Loucy (cell line): Measurements from ENCODE around the gene MAN2A2.

Experiments used
- H2AFZ ChIP-seq: fragments of 200-600 bp; sonication (generic); 2 replicates; pipeline ENCODE4 v1.6.0; 2016; ENCODE audit warnings: antibody characterized with exemption, mild to moderate bottlenecking, low read length, moderate library complexity
- H3F3A ChIP-seq: fragments of 200-600 bp; 2 replicates; pipeline ENCODE4 v1.6.0; 2016; ENCODE audit warnings: antibody characterized with exemption, low read depth, mild to moderate bottlenecking
- H3K27me3 ChIP-seq: fragments of 200-600 bp; sonication (generic); 2 replicates; pipeline ENCODE4 v1.6.1; 2014; ENCODE audit warnings: low read length, mild to moderate bottlenecking; ENCODE audit not compliant: insufficient read depth, poor library complexity, severe bottlenecking
- H3K36me3 ChIP-seq: fragments of 200-600 bp; sonication (generic); 2 replicates; pipeline ENCODE4 v1.6.1; 2016; ENCODE audit warnings: low read length; ENCODE audit not compliant: insufficient read depth
- H3K4me1 ChIP-seq: fragments of 200-600 bp; sonication (generic); 2 replicates; pipeline ENCODE4 v1.5.1; 2014; ENCODE audit warnings: low read length, mild to moderate bottlenecking; ENCODE audit not compliant: insufficient read depth, poor library complexity, severe bottlenecking
- H3K4me2 ChIP-seq: fragments of 200-600 bp; sonication (generic); 2 replicates; pipeline ENCODE4 v1.6.0; 2014; ENCODE audit warnings: antibody characterized with exemption, low read length, low read depth, mild to moderate bottlenecking; ENCODE audit not compliant: poor library complexity, severe bottlenecking
- H3K4me3 ChIP-seq: fragments of 200-600 bp; sonication (generic); 2 replicates; pipeline ENCODE4 v1.5.1; 2014; ENCODE audit warnings: low read length, mild to moderate bottlenecking, mixed read lengths; ENCODE audit not compliant: poor library complexity, severe bottlenecking
- H3K79me2 ChIP-seq: fragments of 200-600 bp; sonication (generic); 2 replicates; pipeline ENCODE4 v1.6.1; 2014; ENCODE audit warnings: low read length; ENCODE audit not compliant: insufficient read depth
- H3K9ac ChIP-seq: fragments of 200-600 bp; sonication (generic); 2 replicates; pipeline ENCODE4 v1.6.0; 2014; ENCODE audit warnings: mild to moderate bottlenecking, low read depth, low read length, moderate library complexity; ENCODE audit not compliant: poor library complexity, severe bottlenecking
- H3K9me2 ChIP-seq: fragments of 200-600 bp; sonication (generic); replicated peaks from 2 replicates; pipeline ENCODE4 v1.6.1; 2016; ENCODE audit warnings: low read depth, low read length, mixed read lengths
- H3K9me3 ChIP-seq: fragments of 200-600 bp; sonication (generic); 2 replicates; pipeline ENCODE4 v1.6.1; 2014; ENCODE audit warnings: mild to moderate bottlenecking, antibody characterized with exemption, low read length, low read depth; ENCODE audit not compliant: insufficient read depth
- H4K20me1 ChIP-seq: fragments of 200-600 bp; sonication (generic); 2 replicates; pipeline ENCODE4 v1.6.0; 2014; ENCODE audit warnings: antibody characterized with exemption, low read length, mild to moderate bottlenecking; ENCODE audit not compliant: insufficient read depth, poor library complexity, severe bottlenecking
- CTCF ChIP-seq: fragments of 200-600 bp; sonication (generic); conservative IDR thresholded peaks from 2 replicates; pipeline ENCODE4 v1.5.1; 2014; ENCODE audit warnings: mild to moderate bottlenecking, antibody characterized with exemption, low read length
- EZH2phosphoT487 ChIP-seq: fragments of 200-600 bp; IDR thresholded peaks from 2 replicates; pipeline ENCODE4 v1.6.1; 2018; ENCODE audit warnings: antibody characterized with exemption, mild to moderate bottlenecking, moderate library complexity, borderline replicate concordance

The MAN2A2 gene

GRCh38 chr15:90946941-90947576 is 44.0 kb downstream of the MAN2A2 start:
- Histone ChIP-seq H3K9ac (no peak overlapping the region), H3K36me3 (peaks cover 64% of the 10 kb centered on the region; the same call in 1 of the 2 replicates), H3K9me2 (no peaks in the 10 kb centered on the region), H2AFZ (no peak overlapping the region), H3F3A (no peaks in the 10 kb centered on the region), H3K9me3 (no peaks in the 10 kb centered on the region), H3K4me1 (peaks cover 7% of the 10 kb centered on the region), H4K20me1 (no peaks in the 10 kb centered on the region), H3K27me3 (no peaks in the 10 kb centered on the region), H3K4me3 (no peak overlapping the region), H3K79me2 (no peaks in the 10 kb centered on the region), H3K4me2 (no peak overlapping the region)
- TF ChIP-seq CTCF (no peak), EZH2phosphoT487 (no peak)

DNA sequence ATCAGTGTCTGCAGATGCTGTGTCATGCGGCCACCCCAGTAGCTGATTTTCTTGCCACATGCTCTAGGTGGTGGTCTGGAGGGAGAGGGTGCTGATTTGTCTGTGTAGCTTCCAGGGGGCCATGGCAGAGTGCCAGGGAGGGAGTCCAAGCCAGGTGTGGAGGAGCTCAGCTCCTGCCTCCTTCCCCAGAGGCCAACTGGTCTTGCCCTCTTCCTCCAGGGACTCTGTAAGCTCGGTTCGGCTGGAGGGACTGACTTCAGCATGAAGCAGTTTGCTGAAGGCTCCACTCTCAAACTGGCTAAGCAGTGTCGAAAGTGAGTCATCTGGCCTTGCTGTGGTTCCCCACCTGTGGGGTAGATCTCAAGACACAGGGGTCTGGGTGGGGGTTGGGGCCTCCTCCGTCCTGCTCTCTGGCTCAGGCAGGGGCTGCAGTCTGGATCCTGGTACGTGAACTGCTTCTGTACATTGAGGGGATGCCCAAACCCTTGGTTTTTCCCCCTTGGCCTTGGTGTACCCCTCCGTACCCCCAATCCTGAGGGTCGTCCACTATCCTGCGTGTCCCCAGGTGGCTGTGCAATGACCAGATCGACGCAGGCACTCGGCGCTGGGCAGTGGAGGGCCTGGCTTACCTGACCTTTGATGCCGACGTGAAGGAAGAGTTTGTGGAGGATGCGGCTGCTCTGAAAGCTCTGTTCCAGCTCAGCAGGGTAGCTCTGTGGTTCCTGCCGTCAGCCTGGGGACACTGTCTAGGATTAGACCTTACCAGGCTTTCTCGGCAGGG is 44.7 kb downstream of the MAN2A2 start:
- no peak overlapping the region for H3K9ac ChIP-seq
- no peaks in the 10 kb centered on the region for H3K9me2 ChIP-seq
- no peak overlapping the region for H3K4me2 ChIP-seq
- H3K27me3 ChIP-seq: no peaks in the 10 kb centered on the region
- H3K4me3 ChIP-seq: no peak overlapping the region
- no peaks in the 10 kb centered on the region for H3K79me2 ChIP-seq
- TF ChIP-seq CTCF (no peak), EZH2phosphoT487 (no peak)
- H4K20me1 ChIP-seq: no peaks in the 10 kb centered on the region
- peaks cover 7% of the 10 kb centered on the region for H3K4me1 ChIP-seq
- H3K36me3 ChIP-seq: peaks cover 62% of the 10 kb centered on the region; the same call in 1 of the 2 replicates
- H2AFZ ChIP-seq: no peak overlapping the region
- H3F3A ChIP-seq: no peaks in the 10 kb centered on the region
- H3K9me3 ChIP-seq: no peaks in the 10 kb centered on the region

- H3K4me1 ChIP-seq: peaks cover 7% of the 10 kb centered on the region
- no peak overlapping the region for H3K4me2 ChIP-seq
- H3K4me3 ChIP-seq: no peak overlapping the region
- H3K36me3 ChIP-seq: peaks cover 62% of the 10 kb centered on the region; the same call in 1 of the 2 replicates
- no peaks in the 10 kb centered on the region for H3K9me2 ChIP-seq
- H3K9ac ChIP-seq: no peak overlapping the region
- TF ChIP-seq CTCF (no peak), EZH2phosphoT487 (no peak)
- H2AFZ ChIP-seq: no peak overlapping the region
- no peaks in the 10 kb centered on the region for H3K9me3 ChIP-seq
- no peaks in the 10 kb centered on the region for H4K20me1 ChIP-seq
- no peaks in the 10 kb centered on the region for H3F3A ChIP-seq
- no peaks in the 10 kb centered on the region for H3K27me3 ChIP-seq
- no peaks in the 10 kb centered on the region for H3K79me2 ChIP-seq
Observed at GRCh38 chr15:90948506-90948905, 45.4 kb downstream of the MAN2A2 start.
